GM18498 (cell line): ENCODE measurements around the gene IL16.

Experiments
- ATAC-seq: cut with Tn5 transposase; IDR thresholded peaks from one replicate; pipeline ENCODE4 v1.9.1; 2021; ENCODE audit warnings: mild to moderate bottlenecking, moderate library complexity; ENCODE audit not compliant: unreplicated experiment

Gene IL16

DNA sequence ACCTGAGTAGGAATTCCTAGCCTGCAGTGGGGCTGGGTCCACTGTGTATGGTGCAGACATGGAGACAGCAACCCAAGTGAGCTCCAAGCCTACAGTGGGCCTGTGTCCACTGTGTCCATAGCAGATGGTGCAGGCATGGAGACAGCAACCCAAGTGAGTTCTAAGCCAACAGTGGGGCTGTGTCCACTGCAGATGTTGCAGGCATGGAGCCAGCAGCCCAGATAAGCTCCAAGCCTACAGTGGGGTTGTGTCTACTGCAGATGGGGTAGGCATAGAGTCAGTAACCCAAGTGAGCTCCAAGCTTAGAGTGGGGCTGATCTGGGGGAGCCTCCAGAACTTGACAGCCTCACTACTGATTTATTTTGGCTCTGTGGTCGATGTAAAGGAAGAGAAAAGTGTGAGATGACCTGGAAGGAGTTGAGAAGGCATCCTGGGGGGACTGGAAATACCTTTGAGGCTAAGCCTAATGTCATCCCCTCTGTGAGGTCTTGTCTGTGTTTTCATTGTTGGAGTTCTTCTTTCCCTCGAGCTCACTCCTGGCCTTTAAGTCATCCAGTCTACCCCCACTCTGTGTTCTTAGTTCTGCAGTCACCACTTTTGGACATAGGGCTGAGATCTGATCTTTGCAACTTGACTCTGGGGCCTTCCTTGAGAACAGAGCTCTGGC lies 22.4 kb upstream of the IL16 start:
- ATAC-seq, result no peak

DNA sequence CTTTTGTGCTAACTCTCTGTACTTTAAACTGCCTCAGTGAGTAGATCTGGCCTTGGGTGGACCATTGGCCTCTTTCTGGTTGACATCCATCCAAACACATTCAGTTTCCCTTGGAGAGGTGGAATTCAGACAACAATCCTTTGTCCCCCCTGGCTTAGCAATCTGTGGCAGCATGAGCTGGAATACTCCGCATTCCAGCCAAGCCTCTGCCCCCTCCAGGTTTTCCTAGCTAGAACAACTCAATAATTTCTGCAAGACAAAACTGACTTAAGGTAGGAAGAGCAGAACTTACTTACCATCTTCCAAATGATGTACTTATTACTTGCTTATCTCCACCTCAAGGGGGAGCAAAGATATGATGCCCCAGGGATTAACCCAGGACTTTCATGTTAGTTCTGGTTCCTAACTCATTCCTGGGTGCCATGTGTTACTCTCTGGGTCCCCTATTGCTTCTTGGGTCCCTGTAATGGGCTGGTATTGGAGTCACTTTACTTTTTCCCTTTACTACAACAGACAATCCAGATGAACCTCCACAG lies 21.8 kb upstream of the IL16 start:
- ATAC-seq, result no peak

DNA sequence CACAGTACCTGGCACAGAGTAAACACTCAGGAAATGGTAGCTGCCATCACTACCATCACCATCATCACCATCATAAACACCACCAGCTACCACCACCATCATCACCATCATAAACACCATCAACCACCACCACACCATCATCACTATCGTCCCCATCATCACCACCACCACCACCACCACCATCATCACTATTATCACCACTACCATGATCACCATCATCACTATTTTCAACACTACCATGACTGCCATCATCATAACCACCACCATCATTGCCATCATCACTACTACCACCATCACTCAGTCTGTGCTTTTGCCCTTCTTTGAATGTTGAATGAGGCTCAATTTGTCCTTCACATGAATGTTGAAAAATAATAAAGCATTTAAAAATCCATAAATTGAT lies 21.2 kb upstream of the IL16 start:
- no peak for ATAC-seq

DNA sequence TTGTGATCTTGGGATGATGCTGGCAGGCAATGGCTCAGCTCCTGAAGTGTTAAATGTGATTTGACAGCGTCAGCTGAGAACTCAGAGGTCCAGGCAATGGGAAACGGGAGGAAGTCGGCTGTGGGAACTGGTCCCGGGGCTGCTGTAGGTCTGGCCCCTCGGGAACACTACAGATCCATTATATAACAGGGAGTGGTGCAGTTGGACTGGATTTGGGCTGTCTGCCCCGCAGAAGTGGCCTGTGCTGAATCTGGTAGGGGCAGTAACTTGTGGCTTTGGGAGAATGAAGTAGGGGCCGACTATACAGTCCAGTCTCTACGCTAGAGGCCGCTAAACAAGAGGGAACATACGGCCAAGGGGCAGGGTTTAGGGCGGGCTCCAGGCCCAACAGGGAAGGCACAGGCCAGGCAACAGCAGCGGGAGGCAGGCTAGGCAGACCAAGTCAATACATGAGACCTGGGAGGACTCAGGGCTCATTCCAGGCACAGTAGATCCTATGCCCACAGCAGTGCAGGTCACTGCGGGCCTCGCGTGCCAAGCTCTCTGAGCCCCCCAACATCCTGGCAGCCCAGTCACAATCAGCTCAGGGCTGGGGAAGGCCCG lies 20.3 kb upstream of the IL16 start:
- no peak for ATAC-seq

DNA sequence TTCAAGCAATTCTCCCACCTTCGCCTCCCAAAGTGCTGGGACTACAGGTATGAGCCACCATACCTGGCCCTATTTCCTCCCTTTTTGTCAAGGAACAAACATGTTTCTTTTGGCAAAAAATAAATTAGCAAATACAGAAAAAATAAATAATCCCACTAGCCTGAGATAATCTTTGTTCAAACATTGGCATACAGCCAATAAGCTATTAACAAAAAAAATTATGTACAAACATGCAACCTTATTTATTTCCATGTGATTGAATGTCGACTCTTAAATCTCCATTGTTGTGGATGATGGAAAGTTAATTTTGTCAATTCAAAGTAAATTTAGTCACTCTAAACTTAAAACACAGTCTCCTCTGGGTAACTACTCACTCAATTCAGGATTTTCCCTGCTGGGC lies 18.3 kb upstream of the IL16 start:
- no peak for ATAC-seq

DNA sequence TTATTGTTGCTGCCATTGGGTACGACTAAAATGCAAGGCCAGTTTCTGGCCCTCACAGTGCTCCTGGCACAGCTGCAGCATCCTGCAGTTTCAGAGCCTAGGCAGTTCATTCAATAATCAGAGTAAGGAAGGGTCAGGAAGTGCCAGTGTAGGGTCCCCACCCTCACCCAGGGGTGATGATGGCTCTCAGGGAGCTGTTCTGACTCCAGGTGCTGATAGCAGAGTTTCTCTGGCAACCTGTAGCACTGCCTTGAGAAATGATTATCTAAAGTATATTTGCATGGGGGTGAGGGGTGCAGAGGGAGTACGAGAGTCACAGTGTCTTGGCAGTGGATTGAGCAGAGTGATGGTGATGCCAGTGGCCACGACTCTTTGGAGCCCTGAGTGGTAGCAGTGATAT lies 15.5 kb upstream of the IL16 start:
- no peak for ATAC-seq

DNA sequence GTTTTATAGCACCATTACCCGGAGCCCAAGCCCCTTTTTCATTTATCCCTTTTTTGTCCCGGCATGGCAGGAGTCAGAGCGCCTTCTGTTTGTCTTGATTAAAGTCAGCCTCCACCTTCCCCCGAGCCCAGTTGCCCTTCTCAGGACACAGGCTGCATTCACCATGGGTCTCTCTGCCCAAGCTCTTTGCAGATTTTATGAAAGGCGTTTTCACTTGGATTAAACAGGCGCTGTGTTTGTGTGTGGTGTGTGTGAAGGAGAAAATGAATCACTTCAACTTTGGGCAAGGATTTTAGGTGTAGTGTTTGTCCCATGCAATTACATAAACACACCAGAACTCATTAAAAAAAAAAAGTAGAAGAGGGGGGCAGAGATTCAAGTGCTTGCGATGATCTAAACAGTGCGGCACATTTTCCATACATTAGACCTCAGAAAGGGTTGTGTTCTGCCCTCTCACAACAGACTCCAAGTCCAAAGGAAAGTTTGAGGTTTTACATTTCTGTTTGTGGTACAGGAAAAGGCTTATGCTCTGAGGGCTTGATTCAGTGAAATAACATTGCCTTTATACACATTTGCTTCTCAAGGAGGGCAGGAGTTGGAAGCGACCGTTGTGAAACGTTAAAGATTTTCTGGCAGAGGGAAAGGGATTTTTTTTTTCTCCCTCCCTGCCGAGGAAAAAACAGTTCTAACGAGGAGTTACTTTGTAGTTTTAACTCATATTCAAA lies 14.5 kb upstream of the IL16 start:
- no peak for ATAC-seq

DNA sequence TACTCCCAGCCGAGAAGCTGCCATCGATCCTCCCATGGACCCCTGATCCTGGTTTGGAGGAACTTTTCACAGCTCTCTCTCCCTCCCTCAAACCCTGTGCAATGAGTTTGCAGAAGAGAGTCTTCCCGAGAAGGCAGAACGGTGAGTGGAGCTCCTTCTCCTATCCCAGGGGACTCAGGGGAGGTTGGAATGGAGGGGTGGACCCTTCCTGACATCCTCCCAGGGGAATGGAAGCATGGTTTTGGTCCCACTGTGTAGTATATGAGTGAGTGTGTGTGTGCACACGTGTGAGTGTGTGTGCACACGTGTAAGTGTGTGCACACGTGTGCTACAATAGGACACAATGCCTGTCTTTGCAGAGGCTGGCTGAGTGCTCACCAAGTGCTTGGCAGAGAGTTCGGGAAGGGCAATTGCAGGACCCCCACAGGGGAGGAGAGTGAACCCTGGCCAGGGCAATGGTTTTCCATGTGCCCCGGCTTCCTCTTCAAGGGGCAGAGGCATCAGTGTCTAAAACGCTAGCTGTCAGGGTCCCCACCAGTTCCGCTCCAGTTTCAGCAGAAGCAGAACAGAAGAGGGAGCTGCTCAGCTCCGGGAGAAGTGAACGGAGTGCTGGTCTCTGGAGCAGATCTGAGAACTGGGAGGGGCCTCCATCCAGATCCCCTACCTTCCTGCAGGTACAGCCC lies 13.8 kb upstream of the IL16 start:
- ATAC-seq, result no peak

DNA sequence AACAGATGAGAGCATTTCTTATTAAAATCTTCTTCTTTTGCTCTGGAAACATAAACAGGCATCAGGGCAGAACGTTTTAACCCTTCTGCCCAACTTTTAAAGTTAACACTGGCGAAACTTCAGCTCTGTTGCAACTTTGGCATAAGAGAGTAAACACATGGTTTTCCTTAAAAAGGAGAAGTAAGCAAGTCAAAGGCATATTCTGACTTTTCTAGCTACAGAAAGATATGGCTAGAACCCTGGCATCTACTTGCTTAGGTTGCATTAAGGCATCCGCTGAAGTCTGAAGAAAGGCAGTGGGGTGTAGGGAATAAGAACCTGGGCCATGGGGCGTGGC lies 13.3 kb upstream of the IL16 start:
- no peak for ATAC-seq

DNA sequence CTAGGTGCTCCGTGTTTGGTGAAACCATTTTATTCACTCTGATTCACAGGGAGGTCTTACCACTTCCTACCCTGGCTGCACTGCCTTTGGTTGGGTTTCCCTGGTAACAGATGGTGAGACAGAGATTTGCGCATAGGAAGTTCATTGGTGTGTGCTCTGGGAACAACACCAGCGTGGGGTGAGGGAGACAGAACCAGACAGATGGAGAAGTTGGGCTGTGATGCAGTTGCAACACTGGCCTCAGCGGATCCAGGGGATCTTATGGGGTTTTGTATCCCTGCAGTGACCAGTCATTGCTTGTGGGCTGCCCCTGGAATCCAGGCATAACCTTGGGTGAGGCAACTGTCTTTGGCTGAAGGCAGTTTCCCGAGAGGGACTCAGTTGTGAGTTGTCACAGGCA lies 12.5 kb upstream of the IL16 start:
- no peak for ATAC-seq

DNA sequence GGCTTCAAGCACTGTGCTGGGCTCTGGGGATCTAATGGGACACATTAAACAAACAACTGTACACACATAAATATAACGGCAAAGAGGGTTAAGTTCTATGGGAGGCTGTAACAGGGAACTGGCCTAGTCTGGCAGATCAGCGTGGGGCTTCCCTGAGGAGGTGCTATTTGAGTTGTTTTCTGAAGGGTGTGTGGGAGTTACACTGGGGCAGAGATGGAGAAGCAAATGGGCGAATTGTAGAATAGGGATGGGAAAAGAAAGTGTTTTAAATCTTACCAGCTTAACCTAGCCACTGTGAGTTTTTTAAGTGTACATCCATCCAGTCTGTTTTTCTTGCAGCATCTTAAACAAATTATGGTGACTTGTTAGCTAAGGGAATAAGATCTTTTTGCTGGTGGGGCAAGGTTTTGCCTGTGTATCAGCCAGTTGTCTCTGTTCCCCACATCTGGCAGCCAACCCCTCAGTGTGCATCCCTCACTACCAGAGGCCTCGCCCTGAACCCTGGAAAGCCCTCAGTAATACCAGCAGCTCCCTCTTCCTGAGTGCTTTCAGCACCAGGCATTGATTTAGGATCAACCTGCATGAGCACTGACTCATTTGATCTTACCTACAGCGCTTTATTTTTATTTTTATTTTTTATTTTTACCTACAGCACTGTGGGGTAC lies 10.9 kb upstream of the IL16 start:
- no peak for ATAC-seq

DNA sequence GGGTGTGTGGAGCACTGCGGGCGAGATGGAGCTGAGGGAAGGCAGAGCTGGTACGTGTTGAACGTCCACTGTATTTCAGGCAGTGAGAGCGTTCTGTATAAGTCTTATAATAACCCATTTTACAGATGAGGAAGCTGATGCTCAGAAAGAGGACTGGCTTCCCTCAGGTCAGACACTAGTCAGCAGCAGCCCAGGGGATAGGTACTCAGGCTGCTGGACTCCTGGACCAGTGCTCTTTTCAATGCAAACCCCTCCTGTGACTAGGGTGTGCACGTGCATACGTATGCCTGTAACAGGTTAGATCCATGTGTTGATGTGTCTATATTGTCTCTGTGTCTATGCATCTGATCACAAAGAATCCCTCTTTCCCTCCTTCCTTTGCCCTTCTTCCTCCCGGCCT lies 8.3 kb upstream of the IL16 start:
- ATAC-seq, result no peak

DNA sequence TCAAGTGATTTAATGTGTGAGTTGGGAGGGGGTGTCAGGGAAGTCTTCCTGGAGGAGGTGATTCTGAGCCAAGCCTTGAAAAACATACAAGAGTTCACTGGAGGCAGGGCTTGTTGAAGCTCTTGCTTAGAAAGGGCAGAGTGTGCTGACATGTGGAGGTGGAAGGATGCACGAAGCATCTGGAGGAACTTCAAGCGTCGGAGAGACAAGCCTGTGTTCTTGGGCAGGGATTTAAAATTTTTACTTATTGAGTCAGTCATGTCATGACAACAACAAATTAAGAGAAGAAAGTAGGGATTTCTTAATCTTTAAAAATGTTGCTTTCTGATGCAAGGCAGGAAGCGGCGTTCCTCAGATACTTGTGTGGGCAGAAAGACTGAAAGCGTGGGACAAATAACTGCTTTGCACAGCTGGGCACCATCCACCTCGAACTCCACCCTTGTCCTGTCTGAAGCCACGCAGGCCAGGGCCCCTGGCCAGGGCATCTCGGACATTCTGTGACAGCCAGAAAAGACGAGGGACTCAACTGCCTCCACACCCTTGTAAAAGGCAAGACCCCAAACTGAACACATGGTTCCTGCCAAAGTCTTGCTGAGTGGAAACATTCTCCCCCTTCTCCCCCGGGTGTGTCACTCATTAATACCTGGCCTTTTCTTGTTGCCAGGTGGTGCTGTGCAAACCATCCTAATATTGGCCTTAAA lies 6.9 kb upstream of the IL16 start:
- no peak for ATAC-seq

DNA sequence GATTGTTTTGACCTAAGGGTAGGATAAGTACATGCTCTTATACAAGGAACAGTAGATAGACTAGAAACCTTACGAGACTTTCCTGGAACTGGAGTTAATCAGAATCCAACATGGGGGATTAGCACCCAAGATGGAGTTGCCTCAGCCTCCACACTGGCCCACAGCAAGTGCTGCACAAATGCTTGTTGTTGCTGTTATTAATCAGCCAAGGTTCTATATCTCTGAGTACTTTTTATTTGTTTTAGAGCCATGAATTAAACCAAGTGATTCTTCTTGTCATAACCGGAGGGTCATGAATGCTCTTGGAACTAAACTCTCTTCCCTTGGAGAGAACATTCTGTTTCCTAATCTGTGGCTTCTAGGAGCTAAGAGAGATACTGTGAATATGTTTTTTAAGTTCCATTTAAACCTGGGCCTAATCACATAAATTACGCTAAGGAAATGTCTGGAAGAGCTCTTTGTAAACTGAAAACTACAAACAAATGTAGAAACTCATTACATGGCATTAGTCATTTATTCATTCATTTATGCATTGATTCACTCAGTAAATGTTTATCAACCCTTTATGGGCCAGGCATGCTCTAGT lies 5.7 kb upstream of the IL16 start:
- ATAC-seq, result no peak

DNA sequence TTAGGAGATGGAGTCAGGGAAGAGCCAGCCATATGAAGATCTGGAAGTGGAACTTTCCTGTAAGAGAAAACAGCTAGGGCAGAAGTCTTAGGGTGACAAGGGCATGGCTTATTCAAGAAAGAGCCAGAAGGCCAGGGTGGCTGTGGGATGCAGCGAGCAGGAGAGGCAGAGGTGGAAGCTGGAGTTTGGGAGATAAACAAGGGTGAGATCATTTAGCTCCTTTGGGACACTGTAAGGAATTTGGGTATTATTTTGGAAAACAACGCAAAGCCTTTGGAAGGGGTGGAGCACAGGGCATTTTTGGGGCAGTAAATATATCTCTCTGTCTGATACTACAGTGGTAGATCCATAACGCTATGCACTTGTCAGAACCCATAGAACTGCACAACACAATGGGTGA lies 5.0 kb upstream of the IL16 start:
- ATAC-seq, result no peak

DNA sequence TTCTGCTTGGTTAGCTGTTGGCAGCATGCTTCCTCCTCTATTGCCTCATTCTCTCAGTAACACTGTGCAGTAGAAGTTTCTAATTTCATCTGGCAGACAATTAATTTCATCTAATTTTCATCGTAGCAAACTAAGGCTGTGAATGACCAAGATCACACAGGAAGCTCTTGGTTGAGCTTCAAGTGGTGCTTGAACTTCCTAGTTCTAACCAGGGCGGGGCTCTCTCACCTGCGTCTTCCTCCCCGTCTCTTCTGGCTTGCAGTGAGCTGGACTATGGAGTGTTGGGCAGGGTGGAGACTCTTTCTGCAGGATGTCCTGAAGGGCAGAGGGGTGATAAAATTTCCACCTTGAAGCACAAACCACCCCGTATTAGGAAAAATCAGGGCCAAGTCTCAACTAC lies 2.0 kb upstream of the IL16 start:
- no peak for ATAC-seq

DNA sequence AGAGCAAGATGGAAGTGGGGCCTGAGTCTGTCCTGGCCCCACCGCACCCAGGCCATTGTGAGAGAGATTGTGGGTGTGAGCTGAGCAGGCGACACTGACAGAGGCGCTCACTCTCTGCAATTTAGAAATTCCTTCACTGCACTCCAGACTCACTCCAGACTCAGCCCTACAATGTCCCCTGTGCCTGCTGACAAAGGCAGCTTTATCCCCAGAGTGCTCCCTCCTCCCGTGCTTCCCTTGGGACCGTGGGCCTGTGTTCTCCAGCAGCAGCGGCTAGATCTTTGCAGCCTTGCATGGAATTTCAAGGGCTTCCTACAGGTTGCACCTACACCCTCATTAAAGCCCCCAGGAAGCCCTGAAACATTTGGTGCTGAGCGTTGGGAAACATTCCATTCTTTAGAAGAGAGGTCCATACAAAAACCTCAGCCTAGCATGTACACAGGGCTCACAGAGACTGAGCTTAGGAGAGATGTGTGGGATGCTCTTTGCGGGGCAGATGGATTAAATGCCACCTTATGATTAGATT lies 1.3 kb upstream of the IL16 start:
- ATAC-seq, result no peak

DNA sequence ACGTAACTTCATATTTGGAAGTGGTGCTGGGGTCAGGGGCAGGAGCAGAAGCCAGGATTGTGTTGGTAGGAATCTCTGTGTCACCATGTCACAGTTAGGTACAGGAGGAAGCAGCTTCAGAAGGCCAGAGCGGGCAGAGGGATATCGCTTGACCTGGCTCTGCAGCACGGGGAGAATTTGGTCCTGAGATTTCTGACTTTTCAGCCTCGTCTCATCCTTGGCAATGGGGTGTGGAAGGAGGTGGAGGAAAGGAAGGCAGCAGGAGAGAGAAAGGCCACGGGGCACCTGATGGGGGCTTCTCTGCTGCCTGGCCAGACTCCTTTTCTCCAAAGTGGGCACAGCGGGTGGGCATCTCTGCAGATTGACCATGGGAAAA lies 564 bp downstream of the IL16 start:
- ATAC-seq, result no peak

DNA sequence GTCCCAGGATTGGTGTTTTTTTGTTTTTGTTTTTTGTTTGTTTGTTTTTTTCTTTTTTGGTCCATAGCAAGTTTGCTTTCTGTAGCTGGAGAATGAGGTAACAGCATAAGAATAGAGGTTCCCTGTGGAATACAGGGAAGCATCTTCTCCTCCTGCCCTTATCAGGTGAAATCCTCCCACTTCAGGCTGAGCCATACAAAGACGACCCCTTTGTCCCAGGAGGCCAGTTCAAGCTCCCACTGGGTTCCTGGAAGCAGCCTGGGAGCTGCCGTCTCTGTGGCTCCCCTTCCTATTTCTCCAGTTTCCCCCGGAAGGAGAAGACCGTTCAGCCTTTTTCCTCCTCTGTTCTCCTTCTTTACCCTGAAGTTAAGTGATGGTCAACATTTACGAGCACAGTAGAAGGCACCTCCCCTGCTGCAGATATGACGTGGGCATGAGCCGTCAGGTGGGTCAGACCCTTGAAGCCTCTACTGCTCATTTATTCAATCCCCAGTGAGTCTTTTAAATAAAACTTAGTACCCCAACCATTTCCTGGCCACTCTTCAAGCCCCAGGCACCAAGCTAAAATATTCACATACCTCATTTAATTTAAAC lies 1.1 kb downstream of the IL16 start:
- ATAC-seq, result no peak
